OCI-LY7 (cell line): ENCODE results near the gene SEMA4B. TPM values are rescaled to one million over a fixed set of nuclear protein-coding genes. Genes with fewer than 3 reads are reported as not detected.

Experiments
- BruUV-seq: library from RNA; stranded (reverse); fragments of 400-500 nt; replicated peaks from 2 replicates; lab custom pipeline; 2021; lab: Mats Ljungman, UMichigan
- CTCF ChIA-PET: fragments of 300-600 bp; sonication (Branson Sonifier 250); formaldehyde crosslinking; loops from one replicate; lab custom pipeline; 2022; ENCODE audit warnings: antibody characterized with exemption; ENCODE audit not compliant: unreplicated experiment; lab: Charles Lee
- POLR2A ChIA-PET: fragments of 300-600 bp; sonication (Branson Sonifier 250); formaldehyde crosslinking; loops from one replicate; lab custom pipeline; 2022; ENCODE audit warnings: antibody characterized with exemption; lab: Charles Lee
- DNase-seq: peaks from one replicate; pipeline ENCODE4 v3.0.0-alpha.2; 2015; ENCODE audit warnings: low spot score
- H2AFZ ChIP-seq: fragments of 200-600 bp; sonication (generic), shearing (Covaris generic); 2 replicates; pipeline ENCODE4 v1.6.1; 2014; ENCODE audit warnings: mild to moderate bottlenecking, antibody characterized with exemption, low read length, moderate library complexity
- H3K27ac ChIP-seq: fragments of 200-600 bp; sonication (generic); 2 replicates; pipeline ENCODE4 v1.5.1; 2014; ENCODE audit warnings: mixed run types, low read depth, mild to moderate bottlenecking, moderate library complexity, low read length, inconsistent platforms; ENCODE audit not compliant: poor library complexity, severe bottlenecking
- H3K36me3 ChIP-seq: fragments of 200-600 bp; sonication (generic); 2 replicates; pipeline ENCODE4 v1.6.1; 2014; ENCODE audit warnings: mild to moderate bottlenecking, antibody characterized with exemption, low read length, moderate library complexity, mixed read lengths; ENCODE audit not compliant: insufficient read depth
- H3K4me1 ChIP-seq: fragments of 200-600 bp; sonication (generic); 2 replicates; pipeline ENCODE4 v1.5.1; 2014; ENCODE audit warnings: mild to moderate bottlenecking, low read length; ENCODE audit not compliant: insufficient read depth, poor library complexity, severe bottlenecking
- H3K4me2 ChIP-seq: fragments of 200-600 bp; sonication (generic); 2 replicates; pipeline ENCODE4 v1.6.1; 2014; ENCODE audit warnings: mild to moderate bottlenecking, low read length
- H3K4me3 ChIP-seq: fragments of 200-600 bp; sonication (generic); 2 replicates; pipeline ENCODE4 v1.5.1; 2014; ENCODE audit warnings: mild to moderate bottlenecking, low read depth, low read length; ENCODE audit not compliant: poor library complexity, severe bottlenecking
- H3K79me2 ChIP-seq: fragments of 200-600 bp; sonication (generic); 2 replicates; pipeline ENCODE4 v1.6.1; 2016; ENCODE audit warnings: low read depth, mild to moderate bottlenecking, low read length, moderate library complexity, mixed read lengths; ENCODE audit not compliant: insufficient read depth
- H3K9me2 ChIP-seq: fragments of 200-600 bp; sonication (generic); 2 replicates; pipeline ENCODE4 v1.6.1; 2016; ENCODE audit warnings: mild to moderate bottlenecking, low read length, mixed read lengths; ENCODE audit not compliant: insufficient read depth
- H3K9me3 ChIP-seq: fragments of 200-600 bp; sonication (generic); 2 replicates; pipeline ENCODE4 v1.6.1; 2014; ENCODE audit warnings: mild to moderate bottlenecking, mixed run types, low read length, mixed read lengths
- H4K20me1 ChIP-seq: fragments of 200-600 bp; sonication (generic); 2 replicates; pipeline ENCODE4 v1.6.1; 2014; ENCODE audit warnings: mild to moderate bottlenecking, antibody characterized with exemption, low read length, moderate library complexity, mixed read lengths; ENCODE audit not compliant: insufficient read depth
- CTCF ChIP-seq: fragments of 200-600 bp; sonication (generic); conservative IDR thresholded peaks from 2 replicates; pipeline ENCODE4 v1.5.1; 2014; ENCODE audit warnings: mild to moderate bottlenecking, antibody characterized with exemption, low read length, moderate library complexity, mixed read lengths
- EZH2phosphoT487 ChIP-seq: fragments of 200-600 bp; sonication (generic); IDR thresholded peaks from 2 replicates; pipeline ENCODE4 v1.6.1; 2018; ENCODE audit warnings: low read depth, borderline replicate concordance, mild to moderate bottlenecking, mixed run types, antibody characterized with exemption, low read length, moderate library complexity, mixed read lengths
- intact Hi-C: fragments of 100-400 bp; cut with micrococcal nuclease; formaldehyde crosslinking; loops from one replicate; pipeline ENCODE4 v1.10.0; 2022; ENCODE audit not compliant: unreplicated experiment
- total RNA-seq, 2 experiments: library from RNA; depleted of rRNA in 1 of 2; stranded (reverse); fragments of >200 nt in 1 of 2; shearing (Covaris generic) in 1 of 2; gene quantifications; 2 replicates each; pipeline ENCODE4 v1.2.3, GENCODE V29; 2014 to 2022

SEMA4B gene
- total RNA-seq, 2 experiments from 2014 or later, result 21.9 to 34.9 TPM

- no peaks in the 10 kb centered on the region for H3K9me3 ChIP-seq
- intact Hi-C loops, result no loop called here
- H2AFZ ChIP-seq, result no peak overlapping the region
- H3K4me1 ChIP-seq, result no peaks in the 10 kb centered on the region
- H3K27ac ChIP-seq, result no peak overlapping the region
- TF ChIP-seq EZH2phosphoT487 (no peak), CTCF (no peak)
- DNase-seq, result no peak
- H3K79me2 ChIP-seq, result no peaks in the 10 kb centered on the region
- no peaks in the 10 kb centered on the region for H3K9me2 ChIP-seq
- H3K36me3 ChIP-seq, result no peaks in the 10 kb centered on the region
- BruUV-seq, result no TSS peak
- no peak overlapping the region for H3K4me2 ChIP-seq
- CTCF ChIA-PET, result no interaction called here
- no peak overlapping the region for H3K4me3 ChIP-seq
- POLR2A ChIA-PET, result interaction anchor here (0.5 to 0.7 kb wide), 3 partner anchors 9 to 80 kb away, joined by 3 to 4 read pairs (median 3); partner anchors contain the start of gene GDPGP1
- no peaks in the 10 kb centered on the region for H4K20me1 ChIP-seq
Measured at GRCh38 chr15:90153658-90154057, 47.5 kb upstream of the SEMA4B start.

GRCh38 chr15:90154246-90154645 is 46.9 kb upstream of the SEMA4B start:
- Histone ChIP-seq H4K20me1 (no peaks in the 10 kb centered on the region), H3K9me2 (no peaks in the 10 kb centered on the region), H3K9me3 (no peaks in the 10 kb centered on the region), H3K4me2 (no peak overlapping the region), H3K4me3 (no peak overlapping the region), H3K27ac (no peak overlapping the region), H3K79me2 (no peaks in the 10 kb centered on the region), H3K36me3 (no peaks in the 10 kb centered on the region), H2AFZ (no peak overlapping the region), H3K4me1 (no peaks in the 10 kb centered on the region)
- no peak for DNase-seq
- ChIA-PET CTCF (no interaction called here), POLR2A (no interaction called here)
- BruUV-seq, result no TSS peak
- TF ChIP-seq CTCF, result no peak
- no peak for TF ChIP-seq EZH2phosphoT487
- intact Hi-C loops, result no loop called here

GRCh38 chr15:90154861-90155626 is 46.1 kb upstream of the SEMA4B start:
- Histone ChIP-seq H3K9me3 (no peaks in the 10 kb centered on the region), H3K27ac (no peak overlapping the region), H3K9me2 (no peaks in the 10 kb centered on the region), H3K4me1 (no peaks in the 10 kb centered on the region), H3K79me2 (no peaks in the 10 kb centered on the region), H4K20me1 (no peaks in the 10 kb centered on the region), H2AFZ (no peak overlapping the region), H3K36me3 (no peaks in the 10 kb centered on the region), H3K4me2 (no peak overlapping the region), H3K4me3 (no peak overlapping the region)
- no TSS peak for BruUV-seq
- POLR2A ChIA-PET, result no interaction called here
- DNase-seq, result no peak
- no peak for TF ChIP-seq EZH2phosphoT487
- intact Hi-C loops, result no loop called here
- CTCF ChIA-PET, result no interaction called here
